Panc1 (cell line): ENCODE measurements around the gene POLD1.

Experiments used
- POLR2AphosphoS5 ChIP-seq: IDR thresholded peaks from 2 replicates; pipeline ENCODE4 v1.6.1; 2012; ENCODE audit warnings: mild to moderate bottlenecking, low read depth, low read length, moderate library complexity
- SIN3A ChIP-seq: IDR thresholded peaks from 2 replicates; pipeline ENCODE4 v1.6.1; 2012; ENCODE audit warnings: low read depth, mild to moderate bottlenecking, low read length, moderate library complexity, borderline replicate concordance; ENCODE audit not compliant: insufficient read depth
- TCF7L2 ChIP-seq: IDR thresholded peaks from 2 replicates; pipeline ENCODE4 v1.6.1; 2011; ENCODE audit warnings: mild to moderate bottlenecking, low read depth, low read length, inconsistent platforms
- TF ChIP-seq, protein P1 (sequence below): fragments of 450-650 bp; IDR thresholded peaks from 2 replicates; pipeline ENCODE4 v1.5.1; 2017; ENCODE audit warnings: mild to moderate bottlenecking
- TF ChIP-seq, protein P2 (sequence below), 2 experiments: IDR thresholded peaks; 2 replicates each; pipeline ENCODE4 v1.6.1; 2011 to 2012; ENCODE audit warnings: low read depth in 2 of 2, control low read depth in 1 of 2, low read length in 1 of 2, mild to moderate bottlenecking in 1 of 2, moderate library complexity in 1 of 2; ENCODE audit not compliant: insufficient read depth in 1 of 2

DNA sequence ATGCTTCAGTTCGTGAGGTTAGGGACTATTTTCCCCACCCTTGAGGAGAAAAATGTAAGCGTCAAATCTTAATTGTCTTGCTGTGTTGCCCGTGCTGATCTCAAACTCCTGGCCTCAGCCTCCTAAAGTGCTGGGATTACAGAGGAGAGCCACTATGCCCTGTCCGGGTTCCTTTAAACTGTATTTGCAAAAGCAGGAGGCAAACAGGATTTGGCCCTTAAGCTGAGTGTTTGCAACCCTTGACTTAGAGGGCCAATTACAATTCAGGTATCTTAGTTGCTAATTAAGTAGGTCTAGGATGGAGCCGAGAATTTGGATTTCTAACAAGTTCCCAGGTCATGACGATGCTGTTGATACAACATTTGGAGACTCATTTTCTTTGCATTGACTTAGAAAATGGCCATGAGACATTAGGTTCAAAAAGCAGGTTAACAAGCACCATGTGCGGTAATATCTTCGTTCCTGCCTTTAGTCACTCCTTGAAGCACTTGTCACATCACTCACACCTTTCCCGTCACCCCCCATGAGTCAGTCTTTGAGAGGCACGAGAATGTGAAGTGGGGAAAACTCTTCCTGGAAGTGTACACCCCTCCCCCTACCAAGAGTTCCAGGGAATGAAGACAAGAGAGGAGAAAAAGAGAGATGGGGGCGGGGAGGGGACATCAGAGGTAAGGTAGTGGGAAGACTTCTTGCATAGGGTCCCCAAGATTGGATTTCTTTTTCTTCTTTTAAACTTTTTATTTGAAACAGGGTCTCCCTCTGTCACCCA, 21.3 kb upstream of the POLD1 start:
- TF ChIP-seq, protein P1, sequence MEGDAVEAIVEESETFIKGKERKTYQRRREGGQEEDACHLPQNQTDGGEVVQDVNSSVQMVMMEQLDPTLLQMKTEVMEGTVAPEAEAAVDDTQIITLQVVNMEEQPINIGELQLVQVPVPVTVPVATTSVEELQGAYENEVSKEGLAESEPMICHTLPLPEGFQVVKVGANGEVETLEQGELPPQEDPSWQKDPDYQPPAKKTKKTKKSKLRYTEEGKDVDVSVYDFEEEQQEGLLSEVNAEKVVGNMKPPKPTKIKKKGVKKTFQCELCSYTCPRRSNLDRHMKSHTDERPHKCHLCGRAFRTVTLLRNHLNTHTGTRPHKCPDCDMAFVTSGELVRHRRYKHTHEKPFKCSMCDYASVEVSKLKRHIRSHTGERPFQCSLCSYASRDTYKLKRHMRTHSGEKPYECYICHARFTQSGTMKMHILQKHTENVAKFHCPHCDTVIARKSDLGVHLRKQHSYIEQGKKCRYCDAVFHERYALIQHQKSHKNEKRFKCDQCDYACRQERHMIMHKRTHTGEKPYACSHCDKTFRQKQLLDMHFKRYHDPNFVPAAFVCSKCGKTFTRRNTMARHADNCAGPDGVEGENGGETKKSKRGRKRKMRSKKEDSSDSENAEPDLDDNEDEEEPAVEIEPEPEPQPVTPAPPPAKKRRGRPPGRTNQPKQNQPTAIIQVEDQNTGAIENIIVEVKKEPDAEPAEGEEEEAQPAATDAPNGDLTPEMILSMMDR: no peak
- TF ChIP-seq POLR2AphosphoS5 (no peak), TCF7L2 (no peak), SIN3A (no peak)
- TF ChIP-seq, protein P2, sequence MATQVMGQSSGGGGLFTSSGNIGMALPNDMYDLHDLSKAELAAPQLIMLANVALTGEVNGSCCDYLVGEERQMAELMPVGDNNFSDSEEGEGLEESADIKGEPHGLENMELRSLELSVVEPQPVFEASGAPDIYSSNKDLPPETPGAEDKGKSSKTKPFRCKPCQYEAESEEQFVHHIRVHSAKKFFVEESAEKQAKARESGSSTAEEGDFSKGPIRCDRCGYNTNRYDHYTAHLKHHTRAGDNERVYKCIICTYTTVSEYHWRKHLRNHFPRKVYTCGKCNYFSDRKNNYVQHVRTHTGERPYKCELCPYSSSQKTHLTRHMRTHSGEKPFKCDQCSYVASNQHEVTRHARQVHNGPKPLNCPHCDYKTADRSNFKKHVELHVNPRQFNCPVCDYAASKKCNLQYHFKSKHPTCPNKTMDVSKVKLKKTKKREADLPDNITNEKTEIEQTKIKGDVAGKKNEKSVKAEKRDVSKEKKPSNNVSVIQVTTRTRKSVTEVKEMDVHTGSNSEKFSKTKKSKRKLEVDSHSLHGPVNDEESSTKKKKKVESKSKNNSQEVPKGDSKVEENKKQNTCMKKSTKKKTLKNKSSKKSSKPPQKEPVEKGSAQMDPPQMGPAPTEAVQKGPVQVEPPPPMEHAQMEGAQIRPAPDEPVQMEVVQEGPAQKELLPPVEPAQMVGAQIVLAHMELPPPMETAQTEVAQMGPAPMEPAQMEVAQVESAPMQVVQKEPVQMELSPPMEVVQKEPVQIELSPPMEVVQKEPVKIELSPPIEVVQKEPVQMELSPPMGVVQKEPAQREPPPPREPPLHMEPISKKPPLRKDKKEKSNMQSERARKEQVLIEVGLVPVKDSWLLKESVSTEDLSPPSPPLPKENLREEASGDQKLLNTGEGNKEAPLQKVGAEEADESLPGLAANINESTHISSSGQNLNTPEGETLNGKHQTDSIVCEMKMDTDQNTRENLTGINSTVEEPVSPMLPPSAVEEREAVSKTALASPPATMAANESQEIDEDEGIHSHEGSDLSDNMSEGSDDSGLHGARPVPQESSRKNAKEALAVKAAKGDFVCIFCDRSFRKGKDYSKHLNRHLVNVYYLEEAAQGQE (IDR thresholded peaks at IDR 0.05; ENCODE audit: insufficient read depth in 1 of 2, low read depth in 2 of 2, low read length in 1 of 2): no peak
